GM12801 (cell line): Measurements from ENCODE around the gene CANT1.

Experiments
- TF ChIP-seq, protein P1 (sequence below): IDR thresholded peaks from one replicate; pipeline ENCODE4 v1.5.1; 2011; ENCODE audit warnings: control low read depth; ENCODE audit not compliant: insufficient read length; ENCODE audit errors: extremely low read depth

CANT1 gene

GRCh38 chr17:78993241-78993956 is 16.2 kb downstream of the CANT1 start:
- TF ChIP-seq, protein P1, sequence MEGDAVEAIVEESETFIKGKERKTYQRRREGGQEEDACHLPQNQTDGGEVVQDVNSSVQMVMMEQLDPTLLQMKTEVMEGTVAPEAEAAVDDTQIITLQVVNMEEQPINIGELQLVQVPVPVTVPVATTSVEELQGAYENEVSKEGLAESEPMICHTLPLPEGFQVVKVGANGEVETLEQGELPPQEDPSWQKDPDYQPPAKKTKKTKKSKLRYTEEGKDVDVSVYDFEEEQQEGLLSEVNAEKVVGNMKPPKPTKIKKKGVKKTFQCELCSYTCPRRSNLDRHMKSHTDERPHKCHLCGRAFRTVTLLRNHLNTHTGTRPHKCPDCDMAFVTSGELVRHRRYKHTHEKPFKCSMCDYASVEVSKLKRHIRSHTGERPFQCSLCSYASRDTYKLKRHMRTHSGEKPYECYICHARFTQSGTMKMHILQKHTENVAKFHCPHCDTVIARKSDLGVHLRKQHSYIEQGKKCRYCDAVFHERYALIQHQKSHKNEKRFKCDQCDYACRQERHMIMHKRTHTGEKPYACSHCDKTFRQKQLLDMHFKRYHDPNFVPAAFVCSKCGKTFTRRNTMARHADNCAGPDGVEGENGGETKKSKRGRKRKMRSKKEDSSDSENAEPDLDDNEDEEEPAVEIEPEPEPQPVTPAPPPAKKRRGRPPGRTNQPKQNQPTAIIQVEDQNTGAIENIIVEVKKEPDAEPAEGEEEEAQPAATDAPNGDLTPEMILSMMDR = no peak

GRCh38 chr17:78992542-78993212 is 16.9 kb downstream of the CANT1 start:
- TF ChIP-seq, protein P1 = no peak

DNA sequence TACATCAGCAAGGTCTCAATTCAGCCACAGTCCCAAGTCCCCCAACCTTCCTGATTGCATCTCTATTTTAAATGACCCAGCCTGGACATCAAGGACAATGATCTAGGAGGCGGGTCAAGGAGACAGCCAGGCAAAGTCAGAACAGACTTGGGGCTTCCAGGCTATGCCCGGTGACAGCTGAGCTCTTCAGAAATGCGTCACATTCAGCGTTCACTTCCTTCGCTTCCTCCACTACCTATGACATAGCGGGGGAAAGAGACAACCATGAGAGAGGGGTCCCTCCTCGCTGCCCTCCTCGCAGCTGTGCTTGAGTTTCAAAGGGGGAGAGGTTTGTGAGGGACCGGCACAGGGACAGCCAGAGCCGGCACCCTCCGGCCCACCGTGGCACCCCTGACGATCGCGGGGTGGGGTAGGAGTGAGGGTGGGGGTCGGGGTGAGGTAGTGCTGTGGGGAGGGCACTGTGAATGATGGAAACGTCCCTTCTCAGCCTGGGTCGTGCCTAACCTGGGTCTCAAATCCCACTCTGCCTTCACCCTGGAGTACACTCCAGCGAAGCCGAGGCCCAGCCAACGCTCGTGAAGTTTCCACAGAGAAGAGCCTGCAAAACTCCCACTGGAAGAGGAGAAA is 17.5 kb downstream of the CANT1 start:
- TF ChIP-seq, protein P1 = no peak

DNA sequence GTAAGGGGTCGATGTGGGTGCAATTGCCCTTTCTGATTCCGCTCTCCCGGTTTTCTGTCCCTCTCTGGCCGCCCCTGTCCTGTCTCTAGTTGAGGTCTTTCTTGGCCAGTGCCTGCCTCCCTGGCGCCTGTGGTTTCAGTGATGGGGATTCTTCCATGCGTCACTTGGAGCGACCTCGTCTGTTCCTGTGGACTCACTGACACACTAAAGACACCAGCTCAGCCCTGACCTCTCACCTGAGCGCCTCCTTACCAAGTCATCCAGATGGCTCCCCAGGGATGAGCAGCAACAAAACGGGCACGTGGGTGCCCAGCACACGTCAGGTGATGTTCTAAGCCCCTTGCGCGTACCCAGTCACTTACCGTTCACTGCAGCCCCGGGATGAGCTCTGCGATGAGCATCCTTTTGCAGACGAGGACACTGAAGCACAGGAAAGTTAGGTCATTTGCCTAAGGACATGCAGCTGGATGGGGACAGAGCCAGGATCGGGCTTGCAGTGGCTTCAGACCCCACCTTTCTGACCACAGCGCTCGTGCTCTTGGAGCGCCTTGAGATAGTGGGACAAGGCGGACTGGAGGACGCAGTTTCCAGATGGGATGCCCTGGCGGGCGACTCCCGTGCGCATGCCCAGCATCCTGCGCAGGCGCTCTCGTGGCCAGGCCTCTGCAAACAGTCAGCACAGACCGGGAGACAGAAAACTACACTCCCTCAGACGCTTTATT is 18.4 kb downstream of the CANT1 start:
- TF ChIP-seq, protein P1 = no peak

GRCh38 chr17:78990349-78991016 is 19.1 kb downstream of the CANT1 start:
- TF ChIP-seq, protein P1 = no peak

DNA sequence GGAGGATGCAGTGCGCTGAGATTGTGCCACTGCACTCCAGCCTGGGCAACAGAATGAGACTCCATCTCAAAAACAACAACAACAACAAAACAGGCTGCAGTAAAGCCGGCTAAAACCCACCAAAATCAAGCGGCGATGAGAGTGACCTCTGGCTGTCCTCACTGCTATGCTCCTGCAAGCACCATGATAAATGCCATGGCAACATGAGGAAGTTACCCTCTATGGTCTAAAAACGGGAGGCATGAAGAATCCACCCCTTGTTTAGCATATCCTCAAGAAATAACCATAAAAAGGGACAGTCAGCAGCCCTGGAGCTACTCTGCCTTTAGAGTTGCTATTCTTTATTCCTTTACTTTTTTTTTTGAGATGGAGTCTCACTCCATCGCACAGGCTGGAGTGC is 21.4 kb downstream of the CANT1 start:
- TF ChIP-seq, protein P1 = no peak
